ENCODE measurements around the gene INVS. TPM values are rescaled to one million over a fixed set of nuclear protein-coding genes. Genes with fewer than 3 reads are reported as not detected.
"Not testable (repeated sequence)": the region's sequence is repeated elsewhere in the genome, so short reads cannot be mapped to it uniquely, and the experiment has no call there.

The INVS gene
- total RNA-seq (10 to 100 TPM; 26.4 to 33.1 TPM), polyA plus RNA-seq (ENCODE audit: insufficient read length in 2 of 2) (10 to 100 TPM; 11.8 to 11.9 TPM)
- long read RNA-seq, donor 1, partial matches to known transcripts: 0 of 1 reads
- long read RNA-seq, donor 1, other reads (novel, unspliced or antisense): 0 of 1 reads
- long read RNA-seq, donor 2, partial matches to known transcripts: 6 of 6 reads
- long read RNA-seq, donor 2, other reads (novel, unspliced or antisense): 0 of 6 reads
- long read RNA-seq, donor 3, partial matches to known transcripts: 17 of 17 reads
- long read RNA-seq, donor 3, other reads (novel, unspliced or antisense): 0 of 17 reads
- long read RNA-seq, donor 4, partial matches to known transcripts: 75 of 80 reads
- long read RNA-seq, donor 4, other reads (novel, unspliced or antisense): 5 of 80 reads

- H3K4me3 ChIP-seq (ENCODE audit: low read depth, low read length): peak within 1 kb of the TSS; percentile 92
- DNase-seq (ENCODE audit: low read depth in 4 of 6, low spot score in 6 of 6): peak; percentile 96 to 100 (median 98)
- peak within 1 kb of the TSS; percentile 95 for H3K27ac ChIP-seq (ENCODE audit: low read depth, low read length)
- H3K27me3 ChIP-seq (ENCODE audit: control insufficient read depth, insufficient read depth, low read length): no peaks in the 10 kb centered on the region
- no peaks in the 10 kb centered on the region for H3K36me3 ChIP-seq (ENCODE audit: control insufficient read depth, insufficient read depth, low read length)
- 0% methylated on average over 47 of the region's 54 CpGs for WGBS (ENCODE audit: insufficient coverage)
- peaks cover 7% of the 10 kb centered on the region for H3K4me1 ChIP-seq (ENCODE audit: control insufficient read depth, insufficient read depth, low read length)
- H3K9me3 ChIP-seq (ENCODE audit: control insufficient read depth, insufficient read depth, low read length): no peaks in the 10 kb centered on the region
Observed at GRCh38 chr9:100098887-100099721, at the start of gene INVS, which contains the start of gene ERP44. Gene INVS, plus strand, starts transcription at chr9:100099243. Its CDS starts 5,279 bp downstream, at chr9:100104522. Gene ERP44, minus strand, starts transcription at chr9:100099000. Its CDS starts 160 bp downstream, at chr9:100098840.

- Histone ChIP-seq H3K4me3 (ENCODE audit: low read depth, low read length) (no peak overlapping the region), H3K36me3 (ENCODE audit: control insufficient read depth, insufficient read depth, low read length) (peaks cover 3% of the 10 kb centered on the region), H3K27ac (ENCODE audit: low read depth, low read length) (no peak overlapping the region), H3K4me1 (ENCODE audit: control insufficient read depth, insufficient read depth, low read length) (no peaks in the 10 kb centered on the region), H3K9me3 (ENCODE audit: control insufficient read depth, insufficient read depth, low read length) (peaks cover 5% of the 10 kb centered on the region), H3K27me3 (ENCODE audit: control insufficient read depth, insufficient read depth, low read length) (no peaks in the 10 kb centered on the region)
- DNase-seq (ENCODE audit: low read depth in 4 of 6, low spot score in 6 of 6): no peak
- no CpG with 5 or more reads among the region's 1 CpG for WGBS (ENCODE audit: insufficient coverage)
Observed at GRCh38 chr9:100049551-100049950, 49.5 kb upstream of the INVS start.

GRCh38 chr9:100052375-100052774, 46.7 kb upstream of the INVS start:
- no CpG with 5 or more reads among the region's 6 CpGs for WGBS (ENCODE audit: insufficient coverage)
- no peaks in the 10 kb centered on the region for H3K9me3 ChIP-seq (ENCODE audit: control insufficient read depth, insufficient read depth, low read length)
- peaks cover 3% of the 10 kb centered on the region for H3K36me3 ChIP-seq (ENCODE audit: control insufficient read depth, insufficient read depth, low read length)

GRCh38 chr9:100056561-100056960, 42.5 kb upstream of the INVS start:
- no peak for DNase-seq (ENCODE audit: low read depth in 4 of 6, low spot score in 6 of 6)
- no peaks in the 10 kb centered on the region for H3K4me1 ChIP-seq (ENCODE audit: control insufficient read depth, insufficient read depth, low read length)
- no peak overlapping the region for H3K4me3 ChIP-seq (ENCODE audit: low read depth, low read length)
- H3K36me3 ChIP-seq (ENCODE audit: control insufficient read depth, insufficient read depth, low read length): peaks cover 2% of the 10 kb centered on the region
- H3K9me3 ChIP-seq (ENCODE audit: control insufficient read depth, insufficient read depth, low read length): no peaks in the 10 kb centered on the region
- no peaks in the 10 kb centered on the region for H3K27me3 ChIP-seq (ENCODE audit: control insufficient read depth, insufficient read depth, low read length)
- no peak overlapping the region for H3K27ac ChIP-seq (ENCODE audit: low read depth, low read length)
- WGBS (ENCODE audit: insufficient coverage): 96% methylated on average over 2 of the region's 2 CpGs

More at GRCh38 chr9:100052375-100052774, 46.7 kb upstream of the INVS start:
- no peak overlapping the region for H3K27ac ChIP-seq (ENCODE audit: low read depth, low read length)
- no peaks in the 10 kb centered on the region for H3K27me3 ChIP-seq (ENCODE audit: control insufficient read depth, insufficient read depth, low read length)
- H3K4me3 ChIP-seq (ENCODE audit: low read depth, low read length): no peak overlapping the region
- no peak for DNase-seq (ENCODE audit: low read depth in 4 of 6, low spot score in 6 of 6)
- no peaks in the 10 kb centered on the region for H3K4me1 ChIP-seq (ENCODE audit: control insufficient read depth, insufficient read depth, low read length)

- H3K27ac ChIP-seq (ENCODE audit: low read depth, low read length): no peak overlapping the region
- no peak for DNase-seq (ENCODE audit: low read depth in 4 of 6, low spot score in 6 of 6)
- H3K9me3 ChIP-seq (ENCODE audit: control insufficient read depth, insufficient read depth, low read length): no peaks in the 10 kb centered on the region
- H3K4me3 ChIP-seq (ENCODE audit: low read depth, low read length): no peak overlapping the region
- H3K36me3 ChIP-seq (ENCODE audit: control insufficient read depth, insufficient read depth, low read length): peaks cover 2% of the 10 kb centered on the region
- no peaks in the 10 kb centered on the region for H3K27me3 ChIP-seq (ENCODE audit: control insufficient read depth, insufficient read depth, low read length)
- H3K4me1 ChIP-seq (ENCODE audit: control insufficient read depth, insufficient read depth, low read length): no peaks in the 10 kb centered on the region
Observed at GRCh38 chr9:100057624-100058023, 41.4 kb upstream of the INVS start.

- DNase-seq (ENCODE audit: low read depth in 4 of 6, low spot score in 6 of 6): no peak
- H3K9me3 ChIP-seq (ENCODE audit: control insufficient read depth, insufficient read depth, low read length): no peaks in the 10 kb centered on the region
- peaks cover 2% of the 10 kb centered on the region for H3K36me3 ChIP-seq (ENCODE audit: control insufficient read depth, insufficient read depth, low read length)
- no peak overlapping the region for H3K27ac ChIP-seq (ENCODE audit: low read depth, low read length)
- H3K27me3 ChIP-seq (ENCODE audit: control insufficient read depth, insufficient read depth, low read length): no peaks in the 10 kb centered on the region
- no CpG with 5 or more reads among the region's 4 CpGs for WGBS (ENCODE audit: insufficient coverage)
- no peak overlapping the region for H3K4me3 ChIP-seq (ENCODE audit: low read depth, low read length)
- no peaks in the 10 kb centered on the region for H3K4me1 ChIP-seq (ENCODE audit: control insufficient read depth, insufficient read depth, low read length)
Observed at GRCh38 chr9:100058699-100059579, 40.1 kb upstream of the INVS start.

- H3K4me3 ChIP-seq (ENCODE audit: low read depth, low read length); H3K27ac ChIP-seq (ENCODE audit: low read depth, low read length); H3K4me1 ChIP-seq (ENCODE audit: control insufficient read depth, insufficient read depth, low read length); DNase-seq (ENCODE audit: low read depth in 4 of 6, low spot score in 6 of 6); H3K36me3 ChIP-seq (ENCODE audit: control insufficient read depth, insufficient read depth, low read length); H3K27me3 ChIP-seq (ENCODE audit: control insufficient read depth, insufficient read depth, low read length); H3K9me3 ChIP-seq (ENCODE audit: control insufficient read depth, insufficient read depth, low read length): not testable (repeated sequence)
- no CpG with 5 or more reads among the region's 1 CpG for WGBS (ENCODE audit: insufficient coverage)
Observed at GRCh38 chr9:100062683-100063082, 36.4 kb upstream of the INVS start.

- no CpG with 5 or more reads among the region's 3 CpGs for WGBS (ENCODE audit: insufficient coverage)
- DNase-seq (ENCODE audit: low read depth in 4 of 6, low spot score in 6 of 6): no peak
- Histone ChIP-seq H3K36me3 (ENCODE audit: control insufficient read depth, insufficient read depth, low read length) (peaks cover under 1% of the 10 kb centered on the region), H3K9me3 (ENCODE audit: control insufficient read depth, insufficient read depth, low read length) (no peaks in the 10 kb centered on the region), H3K4me1 (ENCODE audit: control insufficient read depth, insufficient read depth, low read length) (no peaks in the 10 kb centered on the region), H3K27me3 (ENCODE audit: control insufficient read depth, insufficient read depth, low read length) (no peaks in the 10 kb centered on the region), H3K4me3 (ENCODE audit: low read depth, low read length) (no peak overlapping the region), H3K27ac (ENCODE audit: low read depth, low read length) (no peak overlapping the region)
Observed at GRCh38 chr9:100063185-100063584, 35.9 kb upstream of the INVS start.

GRCh38 chr9:100064872-100065581, 34.0 kb upstream of the INVS start:
- no peak for DNase-seq (ENCODE audit: low read depth in 4 of 6, low spot score in 6 of 6)
- Histone ChIP-seq H3K4me1 (ENCODE audit: control insufficient read depth, insufficient read depth, low read length) (no peaks in the 10 kb centered on the region), H3K27me3 (ENCODE audit: control insufficient read depth, insufficient read depth, low read length) (no peaks in the 10 kb centered on the region), H3K36me3 (ENCODE audit: control insufficient read depth, insufficient read depth, low read length) (no peaks in the 10 kb centered on the region), H3K4me3 (ENCODE audit: low read depth, low read length) (no peak overlapping the region), H3K27ac (ENCODE audit: low read depth, low read length) (no peak overlapping the region), H3K9me3 (ENCODE audit: control insufficient read depth, insufficient read depth, low read length) (no peaks in the 10 kb centered on the region)
- no CpG with 5 or more reads among the region's 8 CpGs for WGBS (ENCODE audit: insufficient coverage)
